Effector memory CD8-positive, alpha-beta T cell (primary cell): ENCODE data around the gene CNDP1.

Experiments
- ATAC-seq: fragments of 150-1000 bp; cut with Tn5 transposase; replicated peaks from 2 replicates; pipeline ENCODE4 v1.10.0; 2021; ENCODE audit warnings: mild to moderate bottlenecking, moderate library complexity
- DNase-seq, 3 experiments: peaks; one replicate each; pipeline ENCODE4 v3.0.0; 2021
- H3K27ac Mint-ChIP-seq, 2 donors: one replicate each; pipeline ENCODE4 v1.8.0; 2022; ENCODE audit warnings: mild to moderate bottlenecking in 2 of 2, mixed read lengths in 2 of 2, moderate library complexity in 2 of 2
- H3K27me3 Mint-ChIP-seq, 2 donors: one replicate each; pipeline ENCODE4 v1.8.0; 2022; ENCODE audit warnings: mixed read lengths in 2 of 2
- H3K36me3 Mint-ChIP-seq: one replicate; pipeline ENCODE4 v1.8.0; 2022; ENCODE audit warnings: mild to moderate bottlenecking, moderate library complexity, mixed read lengths; ENCODE audit not compliant: insufficient read depth
- H3K4me1 Mint-ChIP-seq, 2 donors: one replicate each; pipeline ENCODE4 v1.8.0; 2022; ENCODE audit warnings: low read depth in 2 of 2, mixed read lengths in 2 of 2
- H3K4me3 Mint-ChIP-seq, 2 donors: one replicate each; pipeline ENCODE4 v1.8.0; 2022; ENCODE audit warnings: mild to moderate bottlenecking in 2 of 2, mixed read lengths in 2 of 2, moderate library complexity in 2 of 2
- H3K9me3 Mint-ChIP-seq, 2 donors: one replicate each; pipeline ENCODE4 v1.8.0; 2022; ENCODE audit warnings: mixed read lengths in 2 of 2

Gene CNDP1

GRCh38 chr18:74625157-74625556 is 90.9 kb downstream of the CNDP1 start:
- Mint-ChIP-seq H3K9me3 (no peaks in the 10 kb centered on the region), H3K4me3 (no peak overlapping the region), H3K36me3 (peaks cover 3% of the 10 kb centered on the region), H3K27me3 (no peaks in the 10 kb centered on the region), H3K27ac (no peak overlapping the region), H3K4me1 (peaks cover 3 to 11% of the 10 kb centered on the region in 2 donors)
- no peak for DNase-seq
- no peak for ATAC-seq

GRCh38 chr18:74626049-74626874 is 92.0 kb downstream of the CNDP1 start:
- Mint-ChIP-seq H3K4me3 (no peak overlapping the region), H3K4me1 (peaks cover 8 to 20% of the 10 kb centered on the region in 2 donors), H3K27ac (no peak overlapping the region), H3K27me3 (no peaks in the 10 kb centered on the region), H3K9me3 (no peaks in the 10 kb centered on the region), H3K36me3 (peaks cover 3% of the 10 kb centered on the region)
- ATAC-seq (no peak), DNase-seq (no peak)

- Mint-ChIP-seq H3K27me3 (no peaks in the 10 kb centered on the region), H3K4me1 (peaks cover 18 to 32% of the 10 kb centered on the region in 2 donors), H3K36me3 (peaks cover 20% of the 10 kb centered on the region), H3K27ac (peak overlapping the region in 1 of 2 donors; percentile 87), H3K9me3 (no peaks in the 10 kb centered on the region), H3K4me3 (no peak overlapping the region)
- DNase-seq (no peak), ATAC-seq (no peak)
Measured at GRCh38 chr18:74630804-74631203, 96.5 kb downstream of the CNDP1 start.

- peak overlapping the region; percentile 27 to 54 for H3K4me3 Mint-ChIP-seq
- peaks cover 18 to 32% of the 10 kb centered on the region in 2 donors for H3K4me1 Mint-ChIP-seq
- H3K9me3 Mint-ChIP-seq: no peaks in the 10 kb centered on the region
- peak overlapping the region; percentile 67 to 87 for H3K27ac Mint-ChIP-seq
- no peaks in the 10 kb centered on the region for H3K27me3 Mint-ChIP-seq
- no peak for DNase-seq
- no peak for ATAC-seq
- H3K36me3 Mint-ChIP-seq: peaks cover 20% of the 10 kb centered on the region
Measured at GRCh38 chr18:74631212-74631611, 96.9 kb downstream of the CNDP1 start.

- Mint-ChIP-seq H3K27me3 (no peaks in the 10 kb centered on the region), H3K36me3 (peaks cover 20% of the 10 kb centered on the region), H3K4me1 (peaks cover 18 to 31% of the 10 kb centered on the region in 2 donors), H3K27ac (peak overlapping the region; percentile 67 to 87), H3K9me3 (no peaks in the 10 kb centered on the region), H3K4me3 (peak overlapping the region; percentile 27 to 54)
- DNase-seq (no peak), ATAC-seq (peak; percentile 43)
Measured at GRCh38 chr18:74631623-74632350, 97.5 kb downstream of the CNDP1 start.

- no peaks in the 10 kb centered on the region for H3K27me3 Mint-ChIP-seq
- ATAC-seq (no peak), DNase-seq (no peak)
- peaks cover 18 to 25% of the 10 kb centered on the region in 2 donors for H3K4me1 Mint-ChIP-seq
- H3K27ac Mint-ChIP-seq: peak overlapping the region; percentile 67 to 87
- no peaks in the 10 kb centered on the region for H3K9me3 Mint-ChIP-seq
- H3K36me3 Mint-ChIP-seq: peaks cover 20% of the 10 kb centered on the region
- H3K4me3 Mint-ChIP-seq: peak overlapping the region in 1 of 2 donors; percentile 54
Measured at GRCh38 chr18:74632351-74632679, 98.0 kb downstream of the CNDP1 start.

GRCh38 chr18:74632856-74633255 is 98.6 kb downstream of the CNDP1 start:
- Mint-ChIP-seq H3K9me3 (no peaks in the 10 kb centered on the region), H3K36me3 (peaks cover 17% of the 10 kb centered on the region), H3K4me1 (peaks cover 18 to 24% of the 10 kb centered on the region in 2 donors), H3K4me3 (no peak overlapping the region), H3K27me3 (no peaks in the 10 kb centered on the region), H3K27ac (peak overlapping the region; percentile 67 to 87)
- DNase-seq (no peak), ATAC-seq (no peak)

- H3K27me3 Mint-ChIP-seq: no peaks in the 10 kb centered on the region
- DNase-seq (no peak), ATAC-seq (no peak)
- no peaks in the 10 kb centered on the region for H3K9me3 Mint-ChIP-seq
- H3K4me3 Mint-ChIP-seq: no peak overlapping the region
- peaks cover 18 to 24% of the 10 kb centered on the region in 2 donors for H3K4me1 Mint-ChIP-seq
- H3K27ac Mint-ChIP-seq: no peak overlapping the region
- H3K36me3 Mint-ChIP-seq: peaks cover 17% of the 10 kb centered on the region
Measured at GRCh38 chr18:74633652-74634352, 99.5 kb downstream of the CNDP1 start.

- H3K4me1 Mint-ChIP-seq: peaks cover 16 to 23% of the 10 kb centered on the region in 2 donors
- ATAC-seq (no peak), DNase-seq (no peak)
- H3K9me3 Mint-ChIP-seq: no peaks in the 10 kb centered on the region
- peak overlapping the region in 1 of 2 donors; percentile 74 for H3K27ac Mint-ChIP-seq
- H3K4me3 Mint-ChIP-seq: no peak overlapping the region
- H3K36me3 Mint-ChIP-seq: peaks cover 17% of the 10 kb centered on the region
- H3K27me3 Mint-ChIP-seq: no peaks in the 10 kb centered on the region
Measured at GRCh38 chr18:74635224-74635975, 101.1 kb downstream of the CNDP1 start.
